ENCODE measurements around the gene PRDM15.

Gene PRDM15

GRCh38 chr21:41890355-41890754 lies 11.2 kb upstream of the PRDM15 start:
- no peak for DNase-seq (ENCODE audit: low read depth in 1 of 2, low spot score in 1 of 2)
- in situ Hi-C loops (cut with HindIII; ENCODE audit: low pct_unique_long_range_greater_than_20kb, low sequenced_read_pairs), result no loop called here
- no peak for TF ChIP-seq JUND (IDR thresholded peaks at IDR 0.05; ENCODE audit: low read depth)

GRCh38 chr21:41888749-41889376 lies 9.7 kb upstream of the PRDM15 start:
- in situ Hi-C loops (cut with HindIII; ENCODE audit: low pct_unique_long_range_greater_than_20kb, low sequenced_read_pairs), result no loop called here
- no peak for DNase-seq (ENCODE audit: low read depth in 1 of 2, low spot score in 1 of 2)
- TF ChIP-seq JUND (IDR thresholded peaks at IDR 0.05; ENCODE audit: low read depth), result no peak

DNA sequence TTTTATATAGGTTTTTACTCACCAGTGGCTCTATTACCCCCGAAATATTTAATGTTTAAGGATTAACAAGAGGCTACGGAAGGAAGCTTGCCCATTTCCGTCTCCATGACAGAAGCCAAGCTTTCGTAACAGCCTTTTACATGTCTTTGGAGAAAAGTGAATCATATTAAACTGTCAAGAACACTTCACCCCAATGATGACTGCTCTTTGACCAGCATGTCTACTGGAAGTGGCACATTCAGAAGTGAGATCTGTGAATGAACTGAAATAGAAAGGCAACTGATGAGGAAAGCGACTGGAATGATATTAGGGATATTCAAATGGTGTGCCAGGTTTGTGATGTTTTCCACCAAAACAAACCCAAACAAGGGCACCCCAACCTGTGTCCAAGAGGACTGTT lies 8.5 kb upstream of the PRDM15 start:
- DNase-seq (ENCODE audit: low read depth in 1 of 2, low spot score in 1 of 2), result no peak
- no peak for TF ChIP-seq JUND (IDR thresholded peaks at IDR 0.05; ENCODE audit: low read depth)
- in situ Hi-C loops (cut with HindIII; ENCODE audit: low pct_unique_long_range_greater_than_20kb, low sequenced_read_pairs), result no loop called here

GRCh38 chr21:41886328-41886727 lies 7.2 kb upstream of the PRDM15 start:
- in situ Hi-C loops (cut with HindIII; ENCODE audit: low pct_unique_long_range_greater_than_20kb, low sequenced_read_pairs), result no loop called here
- no peak for TF ChIP-seq JUND (IDR thresholded peaks at IDR 0.05; ENCODE audit: low read depth)
- DNase-seq (ENCODE audit: low read depth in 1 of 2, low spot score in 1 of 2), result no peak

GRCh38 chr21:41885341-41886024 lies 6.3 kb upstream of the PRDM15 start:
- no peak for TF ChIP-seq JUND (IDR thresholded peaks at IDR 0.05; ENCODE audit: low read depth)
- in situ Hi-C loops (cut with HindIII; ENCODE audit: low pct_unique_long_range_greater_than_20kb, low sequenced_read_pairs), result no loop called here
- peak in 1 of 2 experiments; percentile 19 for DNase-seq (ENCODE audit: low read depth in 1 of 2, low spot score in 1 of 2)

DNA sequence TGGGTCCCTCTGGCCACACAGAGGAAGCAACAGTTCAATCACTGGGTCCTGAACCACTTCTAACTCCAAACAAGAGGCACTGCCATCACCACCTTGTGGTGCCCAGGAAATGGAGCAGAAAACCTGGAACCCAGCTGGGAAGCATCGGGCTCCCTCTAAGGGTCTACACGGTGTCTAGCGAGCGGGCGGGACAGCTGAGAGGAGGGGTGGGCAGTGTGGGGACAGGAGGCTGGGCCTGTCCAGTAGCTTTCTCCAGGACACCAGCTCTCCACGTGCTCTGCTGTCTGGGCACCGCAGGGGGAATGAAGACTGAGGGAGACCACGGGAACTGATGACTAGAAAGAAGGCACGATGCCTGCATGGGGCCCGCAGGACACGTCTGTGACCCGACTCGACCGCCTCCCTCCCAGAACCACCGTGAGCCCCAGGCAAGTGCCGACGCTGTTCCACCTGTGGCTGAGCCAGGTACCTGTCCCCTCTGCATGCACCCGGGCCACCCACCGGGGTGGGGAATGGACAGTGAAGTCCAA lies 5.4 kb upstream of the PRDM15 start:
- TF ChIP-seq JUND (IDR thresholded peaks at IDR 0.05; ENCODE audit: low read depth), result no peak
- in situ Hi-C loops (cut with HindIII; ENCODE audit: low pct_unique_long_range_greater_than_20kb, low sequenced_read_pairs), result no loop called here
- no peak for DNase-seq (ENCODE audit: low read depth in 1 of 2, low spot score in 1 of 2)

DNA sequence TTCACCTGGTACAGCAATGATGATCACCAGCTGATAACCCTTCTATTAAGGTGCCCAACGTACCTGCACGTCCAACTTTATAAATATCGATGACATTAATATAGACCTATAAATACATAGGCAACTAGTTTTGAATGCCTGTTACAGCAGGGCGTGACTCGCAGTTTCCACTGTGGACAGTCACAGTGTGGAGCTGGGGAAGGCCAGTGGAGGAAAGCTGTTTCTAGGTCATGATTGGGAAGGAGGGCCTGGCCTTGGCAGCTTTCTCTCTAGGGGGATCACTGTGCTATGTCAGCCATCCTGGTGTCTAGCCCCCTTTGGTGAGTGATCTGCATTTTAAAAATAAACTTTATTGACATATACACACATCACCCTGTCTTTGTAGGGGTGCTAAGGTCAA lies 4.4 kb upstream of the PRDM15 start:
- in situ Hi-C loops (cut with HindIII; ENCODE audit: low pct_unique_long_range_greater_than_20kb, low sequenced_read_pairs), result no loop called here
- TF ChIP-seq JUND (IDR thresholded peaks at IDR 0.05; ENCODE audit: low read depth), result no peak
- no peak for DNase-seq (ENCODE audit: low read depth in 1 of 2, low spot score in 1 of 2)

GRCh38 chr21:41881051-41881450 lies 1.9 kb upstream of the PRDM15 start:
- no peak for TF ChIP-seq JUND (IDR thresholded peaks at IDR 0.05; ENCODE audit: low read depth)
- DNase-seq (ENCODE audit: low read depth in 1 of 2, low spot score in 1 of 2), result no peak
- in situ Hi-C loops (cut with HindIII; ENCODE audit: low pct_unique_long_range_greater_than_20kb, low sequenced_read_pairs), result no loop called here

DNA sequence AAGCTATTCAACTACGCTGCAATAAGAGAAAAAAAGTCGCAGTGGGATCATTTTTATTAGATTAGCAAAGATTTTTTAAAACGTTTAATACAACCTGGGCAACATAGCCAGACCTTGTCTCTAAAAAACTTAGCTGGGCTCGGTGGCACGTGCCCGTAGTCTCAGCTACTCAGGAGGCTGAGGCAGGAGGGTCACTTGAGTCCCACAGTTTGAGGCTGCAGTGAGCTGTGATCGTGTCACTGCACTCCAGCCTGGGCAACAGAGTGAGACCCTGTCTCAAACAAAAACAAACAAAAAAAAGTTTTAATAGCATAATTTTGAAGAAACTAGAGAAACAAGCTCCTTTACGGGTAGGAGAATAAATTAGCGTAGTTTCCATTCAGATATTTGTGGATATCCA lies 1.0 kb upstream of the PRDM15 start:
- no peak for TF ChIP-seq JUND (IDR thresholded peaks at IDR 0.05; ENCODE audit: low read depth)
- no peak for DNase-seq (ENCODE audit: low read depth in 1 of 2, low spot score in 1 of 2)
- in situ Hi-C loops (cut with HindIII; ENCODE audit: low pct_unique_long_range_greater_than_20kb, low sequenced_read_pairs), result no loop called here

GRCh38 chr21:41878831-41879189 lies 334 bp downstream of the PRDM15 start:
- DNase-seq (ENCODE audit: low read depth in 1 of 2, low spot score in 1 of 2), result peak; percentile 85 to 95
- no peak for TF ChIP-seq JUND (IDR thresholded peaks at IDR 0.05; ENCODE audit: low read depth)
- in situ Hi-C loops (cut with HindIII; ENCODE audit: low pct_unique_long_range_greater_than_20kb, low sequenced_read_pairs), result no loop called here

DNA sequence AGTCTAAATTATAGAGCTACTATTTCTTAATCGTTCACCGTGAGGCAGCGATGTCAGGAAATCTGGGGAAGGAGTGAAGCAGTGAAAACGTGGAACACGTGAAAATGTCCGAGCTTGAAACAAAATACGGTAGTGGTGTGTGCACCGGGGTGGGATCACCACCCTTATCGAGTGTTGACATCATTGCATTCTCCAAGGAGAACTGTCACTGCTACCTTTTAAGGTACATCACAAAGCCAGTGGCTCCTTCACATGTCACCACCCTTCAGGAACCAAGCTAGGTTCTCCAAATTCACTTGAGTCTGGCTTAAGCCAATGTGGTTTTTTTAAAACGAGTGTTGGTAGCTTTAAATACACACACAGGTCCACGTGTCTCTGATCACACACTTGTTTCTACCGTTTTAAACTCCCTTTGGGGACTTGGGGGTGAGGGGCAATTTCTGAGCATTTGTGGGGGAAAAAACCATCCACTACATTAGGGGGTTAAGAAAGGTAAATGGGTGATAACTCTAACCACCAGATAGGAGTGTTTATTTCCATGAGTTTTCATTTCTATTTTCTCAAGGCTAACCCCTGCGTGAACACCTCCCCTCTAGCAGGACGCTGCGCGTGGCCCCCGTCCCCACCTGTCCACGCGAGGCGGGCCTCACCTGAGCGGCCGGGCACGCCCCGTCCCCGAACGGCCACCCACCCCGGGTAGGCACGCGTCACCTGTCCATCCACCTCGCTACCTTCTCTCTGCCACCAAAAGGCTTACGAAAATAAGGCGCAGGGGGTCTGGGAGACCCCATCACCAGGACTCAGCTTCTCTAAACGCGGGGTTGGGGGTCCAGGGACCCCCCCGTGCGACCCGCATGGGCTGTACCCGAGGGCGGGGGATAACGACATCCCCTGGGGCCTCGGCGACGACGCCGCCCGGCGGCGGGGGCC lies 978 bp downstream of the PRDM15 start:
- in situ Hi-C loops (cut with HindIII; ENCODE audit: low pct_unique_long_range_greater_than_20kb, low sequenced_read_pairs), result no loop called here
- no peak for TF ChIP-seq JUND (IDR thresholded peaks at IDR 0.05; ENCODE audit: low read depth)
- DNase-seq (ENCODE audit: low read depth in 1 of 2, low spot score in 1 of 2), result peak; percentile 45 to 75

GRCh38 chr21:41876928-41877652 lies 2.1 kb downstream of the PRDM15 start:
- TF ChIP-seq JUND (IDR thresholded peaks at IDR 0.05; ENCODE audit: low read depth), result no peak
- DNase-seq (ENCODE audit: low read depth in 1 of 2, low spot score in 1 of 2), result no peak
- in situ Hi-C loops (cut with HindIII; ENCODE audit: low pct_unique_long_range_greater_than_20kb, low sequenced_read_pairs), result no loop called here
